Endothelial cell (in vitro differentiated cells): ENCODE results near the gene GSTT2. TPM values are rescaled to one million over a fixed set of nuclear protein-coding genes. Genes with fewer than 3 reads are reported as not detected.
"Not testable (repeated sequence)": the region's sequence is repeated elsewhere in the genome, so short reads cannot be mapped to it uniquely, and the experiment has no call there.

Experiments used
- DNase-seq: peaks from one replicate; pipeline ENCODE4 v3.0.0; 2021; ENCODE audit warnings: low spot score
- H3K27ac Mint-ChIP-seq: one replicate; pipeline ENCODE4 v1.8.0; 2021; ENCODE audit warnings: mixed read lengths, inconsistent platforms; ENCODE audit not compliant: unreplicated experiment
- H3K27me3 Mint-ChIP-seq: one replicate; pipeline ENCODE4 v1.8.0; 2021; ENCODE audit warnings: mild to moderate bottlenecking, moderate library complexity, mixed read lengths, inconsistent platforms; ENCODE audit not compliant: unreplicated experiment
- H3K36me3 Mint-ChIP-seq: one replicate; pipeline ENCODE4 v1.8.0; 2021; ENCODE audit warnings: mild to moderate bottlenecking, low read depth, mixed read lengths, inconsistent platforms; ENCODE audit not compliant: unreplicated experiment
- H3K4me1 Mint-ChIP-seq: one replicate; pipeline ENCODE4 v1.8.0; 2021; ENCODE audit warnings: mild to moderate bottlenecking, mixed read lengths, inconsistent platforms; ENCODE audit not compliant: unreplicated experiment
- H3K4me3 Mint-ChIP-seq: one replicate; pipeline ENCODE4 v1.8.0; 2021; ENCODE audit warnings: mild to moderate bottlenecking, mixed read lengths, inconsistent platforms; ENCODE audit not compliant: unreplicated experiment
- H3K9me3 Mint-ChIP-seq: one replicate; pipeline ENCODE4 v1.8.0; 2021; ENCODE audit warnings: mixed read lengths, inconsistent platforms; ENCODE audit not compliant: unreplicated experiment
- CTCF ChIP-seq: fragments of 200-600 bp; sonication (generic); IDR thresholded peaks from one replicate; pipeline ENCODE4 v1.5.0; 2021; ENCODE audit warnings: antibody characterized with exemption; ENCODE audit not compliant: unreplicated experiment
- total RNA-seq: library from RNA; stranded (reverse); fragmentation: NEBNext Ultra II Directional; extraction: Animal tissue kit (Norgen Biotek cat#: 25700); gene quantifications from one replicate; pipeline ENCODE4 v1.2.1, GENCODE V29; 2021; ENCODE audit not compliant: unreplicated experiment

GSTT2 gene
- total RNA-seq, 1 donor from 2014 or later = not detected

DNA sequence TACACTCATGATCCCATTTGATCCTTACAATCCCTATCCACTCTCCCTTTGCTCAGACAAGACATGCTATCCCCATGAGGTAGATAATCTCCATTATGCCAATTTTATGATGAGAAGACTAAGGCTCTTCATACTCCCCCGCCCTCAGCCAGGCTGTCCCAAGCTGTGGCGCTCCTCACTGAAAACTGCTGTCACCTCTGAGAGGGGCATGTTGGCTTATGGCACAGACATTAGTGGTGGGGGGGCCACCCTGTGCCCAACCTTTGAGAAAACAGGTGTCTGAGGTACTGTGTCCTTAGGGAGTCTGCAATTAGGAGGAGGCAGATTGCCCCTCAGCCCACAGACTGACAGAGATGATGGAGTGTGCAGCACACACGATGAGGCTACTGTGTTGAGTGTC is 10.9 kb upstream of the GSTT2 start:
- Mint-ChIP-seq H3K27me3 (no peaks in the 10 kb centered on the region), H3K27ac (no peak overlapping the region), H3K4me1 (peaks cover 3% of the 10 kb centered on the region), H3K9me3 (no peaks in the 10 kb centered on the region), H3K4me3 (peak overlapping the region; percentile 65), H3K36me3 (peaks cover 15% of the 10 kb centered on the region)
- DNase-seq = no peak
- no peak for TF ChIP-seq CTCF

GRCh38 chr22:23970201-23970641 is 9.7 kb upstream of the GSTT2 start:
- no peak for DNase-seq

GRCh38 chr22:23970816-23971486 is 9.0 kb upstream of the GSTT2 start:
- Mint-ChIP-seq H3K27me3 (no peaks in the 10 kb centered on the region), H3K9me3 (no peaks in the 10 kb centered on the region), H3K4me3 (peak overlapping the region; percentile 23), H3K27ac (peak overlapping the region; percentile 36), H3K36me3 (peaks cover 15% of the 10 kb centered on the region), H3K4me1 (peaks cover 3% of the 10 kb centered on the region)
- no peak for DNase-seq
- TF ChIP-seq CTCF = no peak

More at GRCh38 chr22:23970201-23970641, 9.7 kb upstream of the GSTT2 start:
- H3K27ac Mint-ChIP-seq = no peak overlapping the region
- no peaks in the 10 kb centered on the region for H3K27me3 Mint-ChIP-seq
- no peaks in the 10 kb centered on the region for H3K9me3 Mint-ChIP-seq
- H3K36me3 Mint-ChIP-seq = peaks cover 15% of the 10 kb centered on the region
- H3K4me1 Mint-ChIP-seq = peaks cover 3% of the 10 kb centered on the region
- H3K4me3 Mint-ChIP-seq = peak overlapping the region; percentile 23
- TF ChIP-seq CTCF = no peak

GRCh38 chr22:23971927-23972326 is 8.0 kb upstream of the GSTT2 start:
- H3K36me3 Mint-ChIP-seq = peaks cover 15% of the 10 kb centered on the region
- H3K27me3 Mint-ChIP-seq, H3K4me1 Mint-ChIP-seq, H3K27ac Mint-ChIP-seq, DNase-seq, H3K9me3 Mint-ChIP-seq, H3K4me3 Mint-ChIP-seq: not testable (repeated sequence)

DNA sequence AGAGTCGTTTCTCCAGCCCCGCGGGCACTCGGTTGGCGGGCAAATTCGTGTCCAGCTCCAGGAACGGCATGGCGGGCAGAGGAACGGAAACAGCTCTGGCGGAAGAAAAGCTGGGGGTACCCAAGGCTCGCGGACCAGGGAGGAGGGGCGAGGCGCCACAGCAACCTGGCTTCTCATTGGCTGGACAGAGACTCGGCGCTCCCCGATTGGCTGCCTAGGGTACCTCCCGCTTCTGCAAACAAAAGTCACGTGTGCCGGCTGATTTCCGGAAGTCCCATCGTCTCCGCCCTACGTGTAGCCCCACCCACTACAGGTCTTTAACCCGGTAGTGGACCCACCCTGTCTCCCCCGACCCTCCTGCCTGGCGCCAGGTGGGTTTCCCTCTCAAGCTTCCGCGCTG is 5.6 kb upstream of the GSTT2 start, which contains the start of gene DDT:
Gene DDT, minus strand, starts transcription at position 97 of the 400 bp plus-strand sequence. Its CDS starts 27 bp downstream, at position 70.
- not testable (repeated sequence) for H3K4me3 Mint-ChIP-seq, H3K9me3 Mint-ChIP-seq, H3K27me3 Mint-ChIP-seq, H3K27ac Mint-ChIP-seq, DNase-seq, H3K4me1 Mint-ChIP-seq
- peaks cover 15% of the 10 kb centered on the region for H3K36me3 Mint-ChIP-seq

- H3K4me3 Mint-ChIP-seq, H3K4me1 Mint-ChIP-seq, H3K9me3 Mint-ChIP-seq, DNase-seq, H3K27ac Mint-ChIP-seq, H3K27me3 Mint-ChIP-seq: not testable (repeated sequence)
- peaks cover 12% of the 10 kb centered on the region for H3K36me3 Mint-ChIP-seq
These were observed 5.0 kb upstream of the GSTT2 start for GRCh38 chr22:23974836-23975352.

GRCh38 chr22:23977304-23977703 is 2.6 kb upstream of the GSTT2 start:
- H3K36me3 Mint-ChIP-seq, H3K9me3 Mint-ChIP-seq, H3K27ac Mint-ChIP-seq, DNase-seq, H3K27me3 Mint-ChIP-seq, H3K4me1 Mint-ChIP-seq, H3K4me3 Mint-ChIP-seq: not testable (repeated sequence)

GRCh38 chr22:23980567-23980966 is 633 bp downstream of the GSTT2 start:
- not testable (repeated sequence) for H3K27me3 Mint-ChIP-seq

More at GRCh38 chr22:23980567-23980966, 633 bp downstream of the GSTT2 start:
- H3K4me1 Mint-ChIP-seq, DNase-seq, H3K4me3 Mint-ChIP-seq, H3K27ac Mint-ChIP-seq, H3K36me3 Mint-ChIP-seq, H3K9me3 Mint-ChIP-seq: not testable (repeated sequence)
